NB4 (cell line): ENCODE measurements around the gene SLC28A2.

Source experiments
- MYC ChIP-seq: IDR thresholded peaks from 2 replicates; pipeline ENCODE4 v1.6.1; 2011; ENCODE audit warnings: low read depth, low read length
- POLR2A ChIP-seq: IDR thresholded peaks from 2 replicates; pipeline ENCODE4 v1.6.1; 2011; ENCODE audit warnings: mild to moderate bottlenecking; ENCODE audit not compliant: insufficient read length; ENCODE audit errors: extremely low read depth
- TF ChIP-seq, protein P1 (sequence below): IDR thresholded peaks from one replicate; pipeline ENCODE4 v1.5.1; 2012; ENCODE audit warnings: low read depth, low read length

- TF ChIP-seq, protein P1, sequence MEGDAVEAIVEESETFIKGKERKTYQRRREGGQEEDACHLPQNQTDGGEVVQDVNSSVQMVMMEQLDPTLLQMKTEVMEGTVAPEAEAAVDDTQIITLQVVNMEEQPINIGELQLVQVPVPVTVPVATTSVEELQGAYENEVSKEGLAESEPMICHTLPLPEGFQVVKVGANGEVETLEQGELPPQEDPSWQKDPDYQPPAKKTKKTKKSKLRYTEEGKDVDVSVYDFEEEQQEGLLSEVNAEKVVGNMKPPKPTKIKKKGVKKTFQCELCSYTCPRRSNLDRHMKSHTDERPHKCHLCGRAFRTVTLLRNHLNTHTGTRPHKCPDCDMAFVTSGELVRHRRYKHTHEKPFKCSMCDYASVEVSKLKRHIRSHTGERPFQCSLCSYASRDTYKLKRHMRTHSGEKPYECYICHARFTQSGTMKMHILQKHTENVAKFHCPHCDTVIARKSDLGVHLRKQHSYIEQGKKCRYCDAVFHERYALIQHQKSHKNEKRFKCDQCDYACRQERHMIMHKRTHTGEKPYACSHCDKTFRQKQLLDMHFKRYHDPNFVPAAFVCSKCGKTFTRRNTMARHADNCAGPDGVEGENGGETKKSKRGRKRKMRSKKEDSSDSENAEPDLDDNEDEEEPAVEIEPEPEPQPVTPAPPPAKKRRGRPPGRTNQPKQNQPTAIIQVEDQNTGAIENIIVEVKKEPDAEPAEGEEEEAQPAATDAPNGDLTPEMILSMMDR: no peak
- no peak for TF ChIP-seq POLR2A
- TF ChIP-seq MYC: no peak
Observed at GRCh38 chr15:45242289-45242688, 9.7 kb upstream of the SLC28A2 start.
